ENCODE data around the gene MBL2.

Gene MBL2

GRCh38 chr10:52740913-52741675 lies 31.5 kb downstream of the MBL2 start:
- H3K27ac ChIP-seq, result no peak overlapping the region
- TF ChIP-seq ZFX (IDR thresholded peaks at IDR 0.05; ENCODE audit: borderline replicate concordance) (no peak), CTCF (IDR thresholded peaks at IDR 0.05) (peak; percentile 90)

GRCh38 chr10:52740155-52740549 lies 32.4 kb downstream of the MBL2 start:
- no peak overlapping the region for H3K27ac ChIP-seq
- TF ChIP-seq CTCF (IDR thresholded peaks at IDR 0.05), result no peak
- no peak for TF ChIP-seq ZFX (IDR thresholded peaks at IDR 0.05; ENCODE audit: borderline replicate concordance)

GRCh38 chr10:52739380-52740154 lies 33.0 kb downstream of the MBL2 start:
- TF ChIP-seq ZFX (IDR thresholded peaks at IDR 0.05; ENCODE audit: borderline replicate concordance) (no peak), CTCF (IDR thresholded peaks at IDR 0.05) (no peak)
- H3K27ac ChIP-seq, result no peak overlapping the region

GRCh38 chr10:52738951-52739350 lies 33.6 kb downstream of the MBL2 start:
- H3K27ac ChIP-seq, result no peak overlapping the region
- TF ChIP-seq CTCF (IDR thresholded peaks at IDR 0.05) (no peak), ZFX (IDR thresholded peaks at IDR 0.05; ENCODE audit: borderline replicate concordance) (no peak)

- no peak overlapping the region for H3K27ac ChIP-seq
Measured at GRCh38 chr10:52729271-52730104, 43.1 kb downstream of the MBL2 start.

GRCh38 chr10:52720018-52720417 lies 52.6 kb downstream of the MBL2 start:
- no peak overlapping the region for H3K27ac ChIP-seq
- TF ChIP-seq ZFX (IDR thresholded peaks at IDR 0.05; ENCODE audit: borderline replicate concordance) (no peak), CTCF (IDR thresholded peaks at IDR 0.05) (no peak)

More at GRCh38 chr10:52729271-52730104, 43.1 kb downstream of the MBL2 start:
- peak; percentile 76 for TF ChIP-seq CTCF (IDR thresholded peaks at IDR 0.05)
- TF ChIP-seq ZFX (IDR thresholded peaks at IDR 0.05; ENCODE audit: borderline replicate concordance), result no peak
